GM21825 (cell line): Measurements from ENCODE around the gene NLGN2.
"Not testable (repeated sequence)": the region's sequence is repeated elsewhere in the genome, so short reads cannot be mapped to it uniquely, and the experiment has no call there.

Experiments
- ATAC-seq: cut with Tn5 transposase; IDR thresholded peaks from one replicate; pipeline ENCODE4 v1.9.1; 2021; ENCODE audit warnings: mild to moderate bottlenecking, moderate library complexity; ENCODE audit not compliant: unreplicated experiment

Gene NLGN2

GRCh38 chr17:7407485-7408251 lies at the start of gene NLGN2:
Gene NLGN2 (plus strand): TSS chr17:7407845. CDS start chr17:7408256, 411 bp downstream.
- ATAC-seq: no peak

- no peak for ATAC-seq
Measured at GRCh38 chr17:7361906-7362305, 45.7 kb upstream of the NLGN2 start.

- ATAC-seq: no peak
Measured at GRCh38 chr17:7363311-7363710, 44.3 kb upstream of the NLGN2 start.

GRCh38 chr17:7365963-7366362 lies 41.7 kb upstream of the NLGN2 start:
- not testable (repeated sequence) for ATAC-seq

- no peak for ATAC-seq
Measured at GRCh38 chr17:7367083-7367482, 40.6 kb upstream of the NLGN2 start.

- no peak for ATAC-seq
Measured at GRCh38 chr17:7367918-7368598, 39.6 kb upstream of the NLGN2 start.

- not testable (repeated sequence) for ATAC-seq
Measured at GRCh38 chr17:7368599-7368994, 39.0 kb upstream of the NLGN2 start.

GRCh38 chr17:7369825-7370224 lies 37.8 kb upstream of the NLGN2 start:
- ATAC-seq: no peak

GRCh38 chr17:7370853-7371252 lies 36.8 kb upstream of the NLGN2 start:
- no peak for ATAC-seq

GRCh38 chr17:7374353-7374752 lies 33.3 kb upstream of the NLGN2 start:
- ATAC-seq: no peak

GRCh38 chr17:7379134-7379533 lies 28.5 kb upstream of the NLGN2 start:
- ATAC-seq: no peak

GRCh38 chr17:7380321-7380720 lies 27.3 kb upstream of the NLGN2 start:
- no peak for ATAC-seq

- no peak for ATAC-seq
Measured at GRCh38 chr17:7380855-7381683, 26.6 kb upstream of the NLGN2 start, which contains the start of gene TNK1. Gene TNK1 (plus strand): TSS chr17:7381089. CDS start chr17:7382927, 1,838 bp downstream.

GRCh38 chr17:7382901-7383300 lies 24.7 kb upstream of the NLGN2 start:
- ATAC-seq: no peak

- no peak for ATAC-seq
Measured at GRCh38 chr17:7383371-7383741, 24.3 kb upstream of the NLGN2 start.

- no peak for ATAC-seq
Measured at GRCh38 chr17:7383742-7384488, 23.7 kb upstream of the NLGN2 start.

- ATAC-seq: no peak
Measured at GRCh38 chr17:7384489-7385081, 23.1 kb upstream of the NLGN2 start.

- no peak for ATAC-seq
Measured at GRCh38 chr17:7388856-7389255, 18.8 kb upstream of the NLGN2 start.

- ATAC-seq: no peak
Measured at GRCh38 chr17:7389924-7390910, 17.4 kb upstream of the NLGN2 start.
